Hepatocyte (in vitro differentiated cells): ENCODE results near the gene GLI3. TPM values are rescaled to one million over a fixed set of nuclear protein-coding genes. Genes with fewer than 3 reads are reported as not detected.

Source experiments
- DNase-seq: peaks from one replicate; pipeline ENCODE4 v3.0.0-alpha.2; 2016; ENCODE audit warnings: low spot score
- H2AFZ ChIP-seq: fragments of 200-600 bp; sonication (generic); 2 replicates; pipeline ENCODE4 v1.6.0; 2016; ENCODE audit warnings: antibody characterized with exemption, mild to moderate bottlenecking
- H3K27ac ChIP-seq: fragments of 200-600 bp; sonication (generic); 2 replicates; pipeline ENCODE4 v1.5.1; 2016; ENCODE audit warnings: mild to moderate bottlenecking
- H3K27me3 ChIP-seq: fragments of 200-600 bp; sonication (generic); 2 replicates; pipeline ENCODE4 v1.6.1; 2016
- H3K36me3 ChIP-seq: fragments of 200-600 bp; sonication (generic); replicated peaks from 2 replicates; pipeline ENCODE4 v1.5.1; 2016; ENCODE audit warnings: low read depth; ENCODE audit not compliant: insufficient read depth
- H3K4me1 ChIP-seq: fragments of 200-600 bp; sonication (generic); 2 replicates; pipeline ENCODE4 v1.5.1; 2016; ENCODE audit warnings: mild to moderate bottlenecking, moderate library complexity; ENCODE audit not compliant: insufficient read depth
- H3K4me2 ChIP-seq: fragments of 200-600 bp; sonication (generic); 2 replicates; pipeline ENCODE4 v1.6.0; 2016
- H3K4me3 ChIP-seq: fragments of 200-600 bp; sonication (generic); 2 replicates; pipeline ENCODE4 v1.5.1; 2016; ENCODE audit warnings: mild to moderate bottlenecking
- H3K79me2 ChIP-seq: fragments of 200-600 bp; sonication (generic); 2 replicates; pipeline ENCODE4 v1.6.0; 2017; ENCODE audit warnings: mild to moderate bottlenecking
- H3K9me2 ChIP-seq: fragments of 200-600 bp; sonication (generic); replicated peaks from 2 replicates; pipeline ENCODE4 v1.6.0; 2017; ENCODE audit warnings: mild to moderate bottlenecking; ENCODE audit not compliant: insufficient read depth
- H3K9me3 ChIP-seq: fragments of 200-600 bp; sonication (generic); 2 replicates; pipeline ENCODE4 v1.5.1; 2016; ENCODE audit warnings: low read depth, mild to moderate bottlenecking
- H4K20me1 ChIP-seq: fragments of 200-600 bp; sonication (generic); 2 replicates; pipeline ENCODE4 v1.6.0; 2016; ENCODE audit warnings: mild to moderate bottlenecking; ENCODE audit not compliant: insufficient read depth, poor library complexity, severe bottlenecking
- EZH2 ChIP-seq: fragments of 200-600 bp; sonication (generic); IDR thresholded peaks from 2 replicates; pipeline ENCODE4 v1.6.1; 2016; ENCODE audit warnings: antibody characterized with exemption, mild to moderate bottlenecking, borderline replicate concordance
- EZH2phosphoT487 ChIP-seq: fragments of 200-600 bp; sonication (generic); IDR thresholded peaks from one replicate; pipeline ENCODE4 v1.6.1; 2018; ENCODE audit warnings: antibody characterized with exemption, mild to moderate bottlenecking, low read depth, moderate library complexity; ENCODE audit not compliant: unreplicated experiment, severe bottlenecking
- WGBS: methylation state at CpG from one replicate; pipeline ENCODE4 v1.1.6; 2016; ENCODE audit warnings: low lambda C conversion rate; ENCODE audit errors: missing lambda C conversion rate; 5-methylcytosine and 5-hydroxymethylcytosine counted together
- polyA plus RNA-seq: library from polyadenylated mRNA; unstranded; fragments of >200 nt; fragmentation: Nextera tagmentation; extraction: Ambion mirVana; gene quantifications from 2 replicates; pipeline ENCODE4 v1.2.1, GENCODE V29; 2016
- total RNA-seq: library from RNA; depleted of rRNA; stranded (reverse); fragments of >200 nt; gene quantifications from 2 replicates; pipeline ENCODE4 v1.2.3, GENCODE V29; 2014
- TF ChIP-seq, protein P1 (sequence below): fragments of 200-600 bp; sonication (generic); IDR thresholded peaks from 2 replicates; pipeline ENCODE4 v1.5.1; 2016; ENCODE audit warnings: antibody characterized with exemption, mild to moderate bottlenecking; ENCODE audit not compliant: poor library complexity

GLI3 gene
- total and polyA plus RNA-seq, 2 experiments from 2014 or later = 5.5 to 20.0 TPM

DNA sequence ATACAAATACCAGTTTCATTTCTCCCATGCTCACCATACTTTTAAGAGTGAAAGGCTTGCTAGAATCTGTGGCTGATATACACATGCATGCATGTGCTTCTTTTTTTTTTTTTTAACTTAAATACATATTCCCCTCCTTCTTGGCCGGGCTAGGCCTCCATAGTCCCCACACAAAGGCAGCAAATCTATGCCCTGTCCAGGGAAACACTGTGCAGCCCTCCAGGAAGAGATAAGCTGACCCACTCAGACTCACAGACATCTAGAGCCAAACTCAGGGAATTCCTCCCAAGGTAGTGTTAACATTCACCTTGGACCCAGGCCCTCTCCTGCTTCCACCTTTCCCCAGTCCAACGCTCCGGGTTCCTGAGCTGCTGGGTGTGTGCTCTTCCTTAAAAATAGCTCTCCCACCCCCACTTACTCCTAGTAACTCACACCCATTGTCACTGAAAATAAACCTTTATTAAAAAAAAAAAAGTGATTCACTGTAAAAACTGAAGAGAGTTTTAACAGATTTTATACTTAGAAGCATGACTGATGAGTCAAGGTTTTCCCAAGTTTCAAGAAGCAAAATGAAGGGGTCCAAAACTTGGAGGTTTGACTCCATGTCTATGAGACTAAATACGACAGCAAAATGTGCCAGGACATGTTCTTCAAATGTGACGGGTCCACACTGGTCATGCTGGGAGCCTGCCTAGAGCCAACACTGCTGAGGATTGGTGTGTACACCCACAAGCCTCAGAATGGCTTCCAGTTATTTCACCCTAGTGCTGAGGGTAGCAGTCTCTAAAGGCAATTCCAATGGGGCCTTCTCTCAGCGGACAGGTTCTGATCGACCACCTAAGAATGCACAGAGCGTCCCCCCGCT lies 159.5 kb downstream of the GLI3 start:
- Histone ChIP-seq H3K9me2 (no peaks in the 10 kb centered on the region), H3K79me2 (peaks cover 4% of the 10 kb centered on the region), H3K4me3 (no peak overlapping the region), H3K27ac (no peak overlapping the region), H2AFZ (no peak overlapping the region), H3K4me1 (peaks cover 15% of the 10 kb centered on the region), H3K36me3 (no peaks in the 10 kb centered on the region), H3K4me2 (no peak overlapping the region), H3K9me3 (no peaks in the 10 kb centered on the region), H4K20me1 (no peaks in the 10 kb centered on the region), H3K27me3 (no peaks in the 10 kb centered on the region)
- TF ChIP-seq EZH2 (no peak), EZH2phosphoT487 (no peak)
- TF ChIP-seq, protein P1, sequence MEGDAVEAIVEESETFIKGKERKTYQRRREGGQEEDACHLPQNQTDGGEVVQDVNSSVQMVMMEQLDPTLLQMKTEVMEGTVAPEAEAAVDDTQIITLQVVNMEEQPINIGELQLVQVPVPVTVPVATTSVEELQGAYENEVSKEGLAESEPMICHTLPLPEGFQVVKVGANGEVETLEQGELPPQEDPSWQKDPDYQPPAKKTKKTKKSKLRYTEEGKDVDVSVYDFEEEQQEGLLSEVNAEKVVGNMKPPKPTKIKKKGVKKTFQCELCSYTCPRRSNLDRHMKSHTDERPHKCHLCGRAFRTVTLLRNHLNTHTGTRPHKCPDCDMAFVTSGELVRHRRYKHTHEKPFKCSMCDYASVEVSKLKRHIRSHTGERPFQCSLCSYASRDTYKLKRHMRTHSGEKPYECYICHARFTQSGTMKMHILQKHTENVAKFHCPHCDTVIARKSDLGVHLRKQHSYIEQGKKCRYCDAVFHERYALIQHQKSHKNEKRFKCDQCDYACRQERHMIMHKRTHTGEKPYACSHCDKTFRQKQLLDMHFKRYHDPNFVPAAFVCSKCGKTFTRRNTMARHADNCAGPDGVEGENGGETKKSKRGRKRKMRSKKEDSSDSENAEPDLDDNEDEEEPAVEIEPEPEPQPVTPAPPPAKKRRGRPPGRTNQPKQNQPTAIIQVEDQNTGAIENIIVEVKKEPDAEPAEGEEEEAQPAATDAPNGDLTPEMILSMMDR = no peak
- DNase-seq = no peak
- WGBS = 91% methylated on average over 9 of the region's 9 CpGs

DNA sequence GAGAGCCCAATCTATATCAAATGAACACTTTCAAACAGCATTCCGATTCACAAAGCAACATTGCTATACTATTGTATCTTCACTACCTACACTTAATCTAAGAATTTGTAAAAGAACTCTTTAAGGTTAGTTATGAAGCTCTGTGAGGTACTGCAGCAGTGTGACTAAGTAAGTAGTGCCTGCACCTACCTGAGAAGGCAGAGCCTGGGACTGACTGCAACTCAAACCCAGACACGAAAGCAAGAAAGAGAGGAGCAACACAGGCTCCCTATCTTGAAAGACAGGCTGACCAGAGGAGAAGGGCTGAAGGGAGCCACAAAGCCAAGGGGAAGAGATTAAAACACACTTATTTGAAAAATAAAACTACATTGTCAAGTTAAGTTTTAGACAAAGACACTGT lies 160.1 kb downstream of the GLI3 start:
- H3K79me2 ChIP-seq = peaks cover 2% of the 10 kb centered on the region
- no peaks in the 10 kb centered on the region for H3K9me2 ChIP-seq
- no peaks in the 10 kb centered on the region for H4K20me1 ChIP-seq
- no peak for TF ChIP-seq EZH2
- TF ChIP-seq EZH2phosphoT487 = no peak
- TF ChIP-seq, protein P1 = no peak
- no peak overlapping the region for H2AFZ ChIP-seq
- 85% methylated on average over 2 of the region's 2 CpGs for WGBS
- H3K4me3 ChIP-seq = no peak overlapping the region
- peaks cover 16% of the 10 kb centered on the region for H3K4me1 ChIP-seq
- H3K9me3 ChIP-seq = no peaks in the 10 kb centered on the region
- H3K27me3 ChIP-seq = no peaks in the 10 kb centered on the region
- H3K27ac ChIP-seq = no peak overlapping the region
- DNase-seq = no peak
- no peak overlapping the region for H3K4me2 ChIP-seq
- H3K36me3 ChIP-seq = no peaks in the 10 kb centered on the region

DNA sequence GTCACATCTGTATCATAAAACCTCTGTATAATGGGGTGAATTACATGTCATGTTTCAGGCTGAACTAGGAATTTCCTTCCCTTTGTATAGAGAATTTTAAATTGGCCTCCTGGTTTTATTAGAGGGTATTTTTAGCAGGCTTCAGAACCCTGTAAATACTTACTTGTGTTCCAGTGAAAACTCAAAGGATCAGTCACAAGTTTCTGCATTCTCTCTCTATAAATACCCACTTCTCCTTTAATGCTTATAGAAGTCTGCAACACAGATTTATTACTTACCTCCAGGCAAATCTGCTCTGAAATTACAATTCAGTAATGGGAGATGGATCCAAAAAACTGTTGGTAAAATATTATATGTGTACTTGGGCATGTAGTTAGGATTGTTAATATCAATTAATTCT lies 161.6 kb downstream of the GLI3 start:
- Histone ChIP-seq H3K27ac (no peak overlapping the region), H3K9me2 (no peaks in the 10 kb centered on the region), H3K9me3 (no peaks in the 10 kb centered on the region), H3K27me3 (no peaks in the 10 kb centered on the region), H3K36me3 (no peaks in the 10 kb centered on the region), H3K79me2 (peaks cover 2% of the 10 kb centered on the region), H2AFZ (no peak overlapping the region), H3K4me1 (peaks cover 8% of the 10 kb centered on the region), H3K4me2 (no peak overlapping the region), H4K20me1 (no peaks in the 10 kb centered on the region), H3K4me3 (no peak overlapping the region)
- TF ChIP-seq EZH2 (no peak), EZH2phosphoT487 (no peak)
- TF ChIP-seq, protein P1 = no peak
- no peak for DNase-seq
